Ammon's horn (tissue), 1 donor: Measurements from ENCODE around the gene PLA2G15.

Source experiments
- DNase-seq: peaks from one replicate; pipeline ENCODE4 v3.0.0-alpha.2; 2016; ENCODE audit warnings: low spot score

PLA2G15 gene

GRCh38 chr16:68252383-68252782 lies 7.2 kb downstream of the PLA2G15 start:
- no peak for DNase-seq

GRCh38 chr16:68253721-68254120 lies 8.5 kb downstream of the PLA2G15 start:
- no peak for DNase-seq

GRCh38 chr16:68255712-68256111 lies 10.5 kb downstream of the PLA2G15 start:
- no peak for DNase-seq

- DNase-seq = peak; percentile 76
These were observed 12.2 kb downstream of the PLA2G15 start for GRCh38 chr16:68257251-68257905.

- DNase-seq = no peak
These were observed 13.0 kb downstream of the PLA2G15 start for GRCh38 chr16:68257906-68258800.

- DNase-seq = no peak
These were observed 14.0 kb downstream of the PLA2G15 start for GRCh38 chr16:68259007-68259825.

- DNase-seq = no peak
These were observed 18.5 kb downstream of the PLA2G15 start for GRCh38 chr16:68263559-68264127.

- DNase-seq = peak; percentile 78
These were observed 19.2 kb downstream of the PLA2G15 start, which contains the start of gene SLC7A6 for GRCh38 chr16:68264128-68265077. Gene SLC7A6 (plus strand): TSS chr16:68264526. CDS start chr16:68274727, 10,201 bp downstream.

- DNase-seq = peak; percentile 59
These were observed 20.1 kb downstream of the PLA2G15 start for GRCh38 chr16:68265078-68265920.

GRCh38 chr16:68267612-68268405 lies 22.6 kb downstream of the PLA2G15 start:
- no peak for DNase-seq

- DNase-seq = no peak
These were observed 24.6 kb downstream of the PLA2G15 start for GRCh38 chr16:68269793-68270192.

GRCh38 chr16:68270353-68270752 lies 25.2 kb downstream of the PLA2G15 start:
- DNase-seq = no peak

GRCh38 chr16:68272507-68273209 lies 27.5 kb downstream of the PLA2G15 start:
- no peak for DNase-seq

GRCh38 chr16:68273459-68273858 lies 28.3 kb downstream of the PLA2G15 start:
- no peak for DNase-seq

GRCh38 chr16:68273896-68274295 lies 28.7 kb downstream of the PLA2G15 start:
- DNase-seq = no peak

GRCh38 chr16:68274441-68274840 lies 29.3 kb downstream of the PLA2G15 start:
- DNase-seq = no peak

GRCh38 chr16:68275611-68276191 lies 30.5 kb downstream of the PLA2G15 start:
- no peak for DNase-seq

- DNase-seq = no peak
These were observed 31.1 kb downstream of the PLA2G15 start for GRCh38 chr16:68276223-68276622.
